K562 (cell line): ENCODE data around the gene PRMT7.

Experiments used
- NRF1 ChIP-seq, 2 experiments: fragments of 450-650 bp; IDR thresholded peaks in 1 of 2; conservative IDR thresholded peaks in 1 of 2; 2 replicates each; pipeline ENCODE4 v1.6.1; 2014; ENCODE audit warnings: mild to moderate bottlenecking in 2 of 2
- ZNF224 ChIP-seq: sonication (generic); formaldehyde crosslinking; IDR thresholded peaks from 2 replicates; pipeline ENCODE4 v1.8.0; 2022; ENCODE audit warnings: mild to moderate bottlenecking, missing genetic modification reagents
- TF ChIP-seq, protein P1 (sequence below), 3 experiments: IDR thresholded peaks in 2 of 3; conservative IDR thresholded peaks in 1 of 3; 2 replicates each; pipeline ENCODE4 v1.5.1; 2011 to 2012; ENCODE audit warnings: low read length in 3 of 3, mild to moderate bottlenecking in 3 of 3, control low read depth in 2 of 3, improper control_type of control experiment in 1 of 3, inconsistent platforms in 1 of 3, low read depth in 1 of 3, mixed read lengths in 1 of 3, moderate library complexity in 1 of 3; ENCODE audit not compliant: insufficient read depth in 2 of 3
- TF ChIP-seq, protein P2 (sequence below), 2 experiments: fragments of 450-650 bp in 1 of 2; sonication (generic) in 1 of 2; formaldehyde crosslinking in 1 of 2; IDR thresholded peaks in 1 of 2; conservative IDR thresholded peaks in 1 of 2; 2 replicates each; pipeline versions ENCODE4 v1.6.1 to v1.8.1; 2016 to 2023; ENCODE audit warnings: mild to moderate bottlenecking in 2 of 2, moderate library complexity in 2 of 2, inconsistent platforms in 1 of 2, missing genetic modification reagents in 1 of 2

DNA sequence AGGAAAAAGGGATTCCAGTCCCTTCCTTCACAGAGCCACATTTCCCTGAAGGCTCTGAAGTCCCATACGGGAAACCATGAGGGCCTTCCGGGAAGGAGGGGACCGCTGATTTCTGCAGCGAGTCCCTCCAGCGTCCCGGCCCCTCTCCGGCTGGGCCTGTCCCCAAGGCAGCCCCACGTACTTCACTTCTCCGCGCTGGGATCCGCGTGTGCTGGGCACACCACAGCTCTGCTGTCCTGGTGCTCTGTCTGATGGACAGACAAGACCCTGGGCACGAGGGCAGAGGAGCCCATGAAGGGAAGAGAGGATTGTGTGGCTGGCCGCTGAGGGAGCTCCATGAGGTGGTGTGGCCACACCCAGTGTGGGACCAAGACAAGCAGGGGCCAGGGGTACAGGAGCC, 57.1 kb downstream of the PRMT7 start:
- TF ChIP-seq, protein P1, sequence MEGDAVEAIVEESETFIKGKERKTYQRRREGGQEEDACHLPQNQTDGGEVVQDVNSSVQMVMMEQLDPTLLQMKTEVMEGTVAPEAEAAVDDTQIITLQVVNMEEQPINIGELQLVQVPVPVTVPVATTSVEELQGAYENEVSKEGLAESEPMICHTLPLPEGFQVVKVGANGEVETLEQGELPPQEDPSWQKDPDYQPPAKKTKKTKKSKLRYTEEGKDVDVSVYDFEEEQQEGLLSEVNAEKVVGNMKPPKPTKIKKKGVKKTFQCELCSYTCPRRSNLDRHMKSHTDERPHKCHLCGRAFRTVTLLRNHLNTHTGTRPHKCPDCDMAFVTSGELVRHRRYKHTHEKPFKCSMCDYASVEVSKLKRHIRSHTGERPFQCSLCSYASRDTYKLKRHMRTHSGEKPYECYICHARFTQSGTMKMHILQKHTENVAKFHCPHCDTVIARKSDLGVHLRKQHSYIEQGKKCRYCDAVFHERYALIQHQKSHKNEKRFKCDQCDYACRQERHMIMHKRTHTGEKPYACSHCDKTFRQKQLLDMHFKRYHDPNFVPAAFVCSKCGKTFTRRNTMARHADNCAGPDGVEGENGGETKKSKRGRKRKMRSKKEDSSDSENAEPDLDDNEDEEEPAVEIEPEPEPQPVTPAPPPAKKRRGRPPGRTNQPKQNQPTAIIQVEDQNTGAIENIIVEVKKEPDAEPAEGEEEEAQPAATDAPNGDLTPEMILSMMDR (IDR thresholded peaks at IDR 0.05 in 2 of 3, conservative IDR thresholded peaks at IDR 0.05 in 1 of 3; ENCODE audit: insufficient read depth in 2 of 3, low read depth in 1 of 3, low read length in 3 of 3): no peak
- no peak for TF ChIP-seq ZNF224 (CRISPR knock-in tag)
- TF ChIP-seq, protein P2, sequence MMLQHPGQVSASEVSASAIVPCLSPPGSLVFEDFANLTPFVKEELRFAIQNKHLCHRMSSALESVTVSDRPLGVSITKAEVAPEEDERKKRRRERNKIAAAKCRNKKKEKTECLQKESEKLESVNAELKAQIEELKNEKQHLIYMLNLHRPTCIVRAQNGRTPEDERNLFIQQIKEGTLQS (IDR thresholded peaks at IDR 0.05): no peak
- TF ChIP-seq, protein P2 (CRISPR knock-in tag; conservative IDR thresholded peaks at IDR 0.05): no peak
- TF ChIP-seq NRF1 (conservative IDR thresholded peaks at IDR 0.05 in 1 of 2, IDR thresholded peaks at IDR 0.05 in 1 of 2): no peak
